ENCODE measurements around the gene DHRS3. TPM values are rescaled to one million over a fixed set of nuclear protein-coding genes. Genes with fewer than 3 reads are reported as not detected.

DHRS3 gene
- total RNA-seq, 2 experiments from 2014 or later = 20.8 to 60.4 TPM

GRCh38 chr1:12631571-12631970, 13.6 kb upstream of the DHRS3 start:
- ATAC-seq (no peak), DNase-seq (no peak)
- CTCF ChIA-PET = interaction anchor here (1.2 to 1.3 kb wide), 5 partner anchors 9 to 320 kb away, joined by 3 to 10 read pairs (median 4); no protein-coding TSS in a partner anchor
- no peaks in the 10 kb centered on the region for H3K9me3 Mint-ChIP-seq (ENCODE audit: low read depth)
- peaks cover 21% of the 10 kb centered on the region for H3K27me3 Mint-ChIP-seq
- H3K4me1 Mint-ChIP-seq = peaks cover 3% of the 10 kb centered on the region
- H3K4me3 Mint-ChIP-seq = no peak overlapping the region
- H3K27ac Mint-ChIP-seq = no peak overlapping the region
- H3K36me3 Mint-ChIP-seq = no peaks in the 10 kb centered on the region

- H3K27me3 Mint-ChIP-seq = peaks cover 21% of the 10 kb centered on the region
- CTCF ChIA-PET = interaction anchor here (1.0 to 1.3 kb wide), 6 partner anchors 10 to 320 kb away, joined by 3 to 10 read pairs (median 4); no protein-coding TSS in a partner anchor
These were observed 13.0 kb upstream of the DHRS3 start for GRCh38 chr1:12630946-12631530.

GRCh38 chr1:12629985-12630760, 12.2 kb upstream of the DHRS3 start:
- DNase-seq = no peak
- Mint-ChIP-seq H3K36me3 (no peaks in the 10 kb centered on the region), H3K27me3 (peaks cover 21% of the 10 kb centered on the region), H3K4me1 (peaks cover 3% of the 10 kb centered on the region), H3K9me3 (ENCODE audit: low read depth) (no peaks in the 10 kb centered on the region), H3K27ac (no peak overlapping the region), H3K4me3 (no peak overlapping the region)
- CTCF ChIA-PET = interaction anchor here (1.0 to 1.3 kb wide), 5 partner anchors 9 to 316 kb away, joined by 3 to 5 read pairs (median 3); no protein-coding TSS in a partner anchor
- no peak for ATAC-seq

More at GRCh38 chr1:12630946-12631530, 13.0 kb upstream of the DHRS3 start:
- no peak overlapping the region for H3K4me3 Mint-ChIP-seq
- DNase-seq = no peak
- H3K9me3 Mint-ChIP-seq (ENCODE audit: low read depth) = no peaks in the 10 kb centered on the region
- no peaks in the 10 kb centered on the region for H3K36me3 Mint-ChIP-seq
- no peak overlapping the region for H3K27ac Mint-ChIP-seq
- ATAC-seq = no peak
- H3K4me1 Mint-ChIP-seq = peaks cover 3% of the 10 kb centered on the region

- H3K27ac Mint-ChIP-seq = no peak overlapping the region
- no peak overlapping the region for H3K4me3 Mint-ChIP-seq
- H3K9me3 Mint-ChIP-seq (ENCODE audit: low read depth) = no peaks in the 10 kb centered on the region
- ATAC-seq (no peak), DNase-seq (no peak)
- H3K36me3 Mint-ChIP-seq = no peaks in the 10 kb centered on the region
- CTCF ChIA-PET = interaction anchor here (1.2 kb wide), 1 partner anchor 10 kb away, joined by 3 read pairs; no protein-coding TSS in a partner anchor
- peaks cover 21% of the 10 kb centered on the region for H3K27me3 Mint-ChIP-seq
- peaks cover 3% of the 10 kb centered on the region for H3K4me1 Mint-ChIP-seq
These were observed 11.5 kb upstream of the DHRS3 start for GRCh38 chr1:12629511-12629956.

- peaks cover 2% of the 10 kb centered on the region for H3K4me1 Mint-ChIP-seq
- H3K27me3 Mint-ChIP-seq = peaks cover 17% of the 10 kb centered on the region
- DNase-seq (no peak), ATAC-seq (no peak)
- H3K36me3 Mint-ChIP-seq = no peaks in the 10 kb centered on the region
- no peak overlapping the region for H3K27ac Mint-ChIP-seq
- CTCF ChIA-PET = no interaction called here
- H3K4me3 Mint-ChIP-seq = no peak overlapping the region
- H3K9me3 Mint-ChIP-seq (ENCODE audit: low read depth) = no peaks in the 10 kb centered on the region
These were observed 9.3 kb upstream of the DHRS3 start for GRCh38 chr1:12627296-12627695.

GRCh38 chr1:12626888-12627287, 8.9 kb upstream of the DHRS3 start:
- no peak for ATAC-seq
- H3K4me1 Mint-ChIP-seq = peaks cover 2% of the 10 kb centered on the region
- peaks cover 13% of the 10 kb centered on the region for H3K27me3 Mint-ChIP-seq
- H3K27ac Mint-ChIP-seq = no peak overlapping the region
- H3K36me3 Mint-ChIP-seq = no peaks in the 10 kb centered on the region
- no peak for DNase-seq
- no peaks in the 10 kb centered on the region for H3K9me3 Mint-ChIP-seq (ENCODE audit: low read depth)
- no peak overlapping the region for H3K4me3 Mint-ChIP-seq
- CTCF ChIA-PET = no interaction called here

- Mint-ChIP-seq H3K27me3 (peaks cover 11% of the 10 kb centered on the region), H3K4me3 (no peak overlapping the region), H3K36me3 (no peaks in the 10 kb centered on the region), H3K4me1 (peaks cover 15% of the 10 kb centered on the region), H3K9me3 (ENCODE audit: low read depth) (no peaks in the 10 kb centered on the region), H3K27ac (no peak overlapping the region)
- no peak for ATAC-seq
- CTCF ChIA-PET = no interaction called here
- no peak for DNase-seq
These were observed 7.3 kb upstream of the DHRS3 start for GRCh38 chr1:12625276-12625675.

- H3K36me3 Mint-ChIP-seq = no peaks in the 10 kb centered on the region
- no peak overlapping the region for H3K4me3 Mint-ChIP-seq
- ATAC-seq = no peak
- peaks cover 2% of the 10 kb centered on the region for H3K27me3 Mint-ChIP-seq
- H3K27ac Mint-ChIP-seq = no peak overlapping the region
- no peaks in the 10 kb centered on the region for H3K9me3 Mint-ChIP-seq (ENCODE audit: low read depth)
- H3K4me1 Mint-ChIP-seq = peaks cover 34% of the 10 kb centered on the region
- no peak for DNase-seq
- CTCF ChIA-PET = interaction anchor here (1.2 to 8.7 kb wide), 2 partner anchors 36 to 348 kb away, joined by 3 to 102 read pairs; no protein-coding TSS in a partner anchor
These were observed 4.5 kb upstream of the DHRS3 start for GRCh38 chr1:12622506-12622905.

GRCh38 chr1:12621346-12622335, 3.6 kb upstream of the DHRS3 start:
- DNase-seq = no peak
- H3K9me3 Mint-ChIP-seq (ENCODE audit: low read depth) = no peaks in the 10 kb centered on the region
- no peak overlapping the region for H3K4me3 Mint-ChIP-seq
- no peaks in the 10 kb centered on the region for H3K27me3 Mint-ChIP-seq
- no peak overlapping the region for H3K27ac Mint-ChIP-seq
- H3K4me1 Mint-ChIP-seq = peaks cover 38% of the 10 kb centered on the region
- no peaks in the 10 kb centered on the region for H3K36me3 Mint-ChIP-seq
- CTCF ChIA-PET = interaction anchor here (0.8 to 8.7 kb wide), 15 partner anchors 9 to 498 kb away, joined by 3 to 102 read pairs (median 9); no protein-coding TSS in a partner anchor
- ATAC-seq = no peak

- Mint-ChIP-seq H3K36me3 (peaks cover 2% of the 10 kb centered on the region), H3K4me3 (no peak overlapping the region)
- ATAC-seq = no peak
These were observed 2.9 kb upstream of the DHRS3 start for GRCh38 chr1:12620931-12621330.

GRCh38 chr1:12620488-12620865, 2.5 kb upstream of the DHRS3 start:
- DNase-seq (peak; percentile 80), ATAC-seq (peak; percentile 10)
- H3K4me3 Mint-ChIP-seq = peak overlapping the region; percentile 95
- peaks cover 2% of the 10 kb centered on the region for H3K36me3 Mint-ChIP-seq
- peak overlapping the region; percentile 26 for H3K27ac Mint-ChIP-seq
- H3K4me1 Mint-ChIP-seq = peaks cover 47% of the 10 kb centered on the region
- H3K27me3 Mint-ChIP-seq = peaks cover 8% of the 10 kb centered on the region
- H3K9me3 Mint-ChIP-seq (ENCODE audit: low read depth) = no peaks in the 10 kb centered on the region
- CTCF ChIA-PET = interaction anchor here (0.7 to 8.7 kb wide), 31 partner anchors 10 to 497 kb away, joined by 3 to 102 read pairs (median 8); no protein-coding TSS in a partner anchor

More at GRCh38 chr1:12620931-12621330, 2.9 kb upstream of the DHRS3 start:
- Mint-ChIP-seq H3K9me3 (ENCODE audit: low read depth) (no peaks in the 10 kb centered on the region), H3K27ac (no peak overlapping the region), H3K27me3 (peaks cover 3% of the 10 kb centered on the region), H3K4me1 (peaks cover 43% of the 10 kb centered on the region)
- no peak for DNase-seq
- CTCF ChIA-PET = interaction anchor here (0.8 to 8.7 kb wide), 26 partner anchors 10 to 497 kb away, joined by 3 to 102 read pairs (median 9); no protein-coding TSS in a partner anchor

- H3K9me3 Mint-ChIP-seq (ENCODE audit: low read depth) = no peaks in the 10 kb centered on the region
- H3K27ac Mint-ChIP-seq = peak overlapping the region; percentile 64
- H3K4me3 Mint-ChIP-seq = peak overlapping the region; percentile 95
- DNase-seq (peak; percentile 87), ATAC-seq (peak; percentile 52)
- CTCF ChIA-PET = interaction anchor here (0.7 to 8.7 kb wide), 34 partner anchors 10 to 496 kb away, joined by 3 to 102 read pairs (median 7); no protein-coding TSS in a partner anchor
- peaks cover 2% of the 10 kb centered on the region for H3K36me3 Mint-ChIP-seq
- peaks cover 8% of the 10 kb centered on the region for H3K27me3 Mint-ChIP-seq
- H3K4me1 Mint-ChIP-seq = peaks cover 50% of the 10 kb centered on the region
These were observed 1.9 kb upstream of the DHRS3 start for GRCh38 chr1:12619792-12620487.

All from activated CD8-positive, alpha-beta memory T cell treated with anti-CD3 and anti-CD28 coated beads, Interleukin-2, amount 10 ng/mL, durations not matched to agents 7 days and 5 days (primary cell).